ENCODE results near the gene TOGARAM1. TPM values are rescaled to one million over a fixed set of nuclear protein-coding genes. Genes with fewer than 3 reads are reported as not detected.

The TOGARAM1 gene
- total RNA-seq, 2 experiments from 2014 or later = 5.5 to 7.9 TPM

GRCh38 chr14:44966601-44967336 lies 4.8 kb downstream of the TOGARAM1 start:
- Mint-ChIP-seq H3K4me3 (peak overlapping the region; percentile 53), H3K36me3 (ENCODE audit: low read depth) (peaks cover 66% of the 10 kb centered on the region), H3K27me3 (no peaks in the 10 kb centered on the region), H3K4me1 (ENCODE audit: low read depth) (peaks cover 69% of the 10 kb centered on the region), H3K27ac (no peak overlapping the region), H3K9me3 (peaks cover 37% of the 10 kb centered on the region)
- TF ChIP-seq CTCF (IDR thresholded peaks at IDR 0.05) = no peak
- ChIA-PET CTCF (no interaction called here), POLR2A (no interaction called here)
- DNase-seq (no peak), ATAC-seq (no peak)
- intact Hi-C loops (cut with micrococcal nuclease) = no loop called here

- H3K9me3 Mint-ChIP-seq = peaks cover 41% of the 10 kb centered on the region
- peaks cover 71% of the 10 kb centered on the region for H3K36me3 Mint-ChIP-seq (ENCODE audit: low read depth)
Observed at GRCh38 chr14:44968714-44969113, 6.7 kb downstream of the TOGARAM1 start.

GRCh38 chr14:44970907-44971306 lies 8.9 kb downstream of the TOGARAM1 start:
- TF ChIP-seq CTCF (IDR thresholded peaks at IDR 0.05) = no peak
- no peaks in the 10 kb centered on the region for H3K27me3 Mint-ChIP-seq
- H3K4me3 Mint-ChIP-seq = no peak overlapping the region
- ATAC-seq = no peak
- H3K27ac Mint-ChIP-seq = no peak overlapping the region
- DNase-seq = no peak
- peaks cover 64% of the 10 kb centered on the region for H3K4me1 Mint-ChIP-seq (ENCODE audit: low read depth)
- H3K9me3 Mint-ChIP-seq = peaks cover 29% of the 10 kb centered on the region
- ChIA-PET CTCF (no interaction called here), POLR2A (no interaction called here)
- peaks cover 59% of the 10 kb centered on the region for H3K36me3 Mint-ChIP-seq (ENCODE audit: low read depth)
- intact Hi-C loops (cut with micrococcal nuclease) = no loop called here

More at GRCh38 chr14:44968714-44969113, 6.7 kb downstream of the TOGARAM1 start:
- ATAC-seq = no peak
- H3K27ac Mint-ChIP-seq = no peak overlapping the region
- CTCF ChIA-PET = no interaction called here
- intact Hi-C loops (cut with micrococcal nuclease) = no loop called here
- POLR2A ChIA-PET = no interaction called here
- no peaks in the 10 kb centered on the region for H3K27me3 Mint-ChIP-seq
- H3K4me1 Mint-ChIP-seq (ENCODE audit: low read depth) = peaks cover 77% of the 10 kb centered on the region
- no peak overlapping the region for H3K4me3 Mint-ChIP-seq
- DNase-seq = no peak
- TF ChIP-seq CTCF (IDR thresholded peaks at IDR 0.05) = no peak

- POLR2A ChIA-PET = no interaction called here
- H3K4me3 Mint-ChIP-seq = no peak overlapping the region
- intact Hi-C loops (cut with micrococcal nuclease) = no loop called here
Observed at GRCh38 chr14:44971459-44971858, 9.5 kb downstream of the TOGARAM1 start.

More at GRCh38 chr14:44971459-44971858, 9.5 kb downstream of the TOGARAM1 start:
- Mint-ChIP-seq H3K27ac (no peak overlapping the region), H3K9me3 (peaks cover 29% of the 10 kb centered on the region), H3K27me3 (no peaks in the 10 kb centered on the region), H3K36me3 (ENCODE audit: low read depth) (peaks cover 63% of the 10 kb centered on the region), H3K4me1 (ENCODE audit: low read depth) (peaks cover 68% of the 10 kb centered on the region)
- CTCF ChIA-PET = no interaction called here
- DNase-seq (no peak), ATAC-seq (no peak)
- no peak for TF ChIP-seq CTCF (IDR thresholded peaks at IDR 0.05)

Data from activated CD8-positive, alpha-beta T cell treated with anti-CD3 and anti-CD28 coated beads for 36 hours (primary cell).